Endothelial cell of umbilical vein (primary cell): Measurements from ENCODE around the gene OST4. TPM values are rescaled to one million over a fixed set of nuclear protein-coding genes. Genes with fewer than 3 reads are reported as not detected.
"Not testable (repeated sequence)": the region's sequence is repeated elsewhere in the genome, so short reads cannot be mapped to it uniquely, and the experiment has no call there.

Source experiments
- BruUV-seq: library from RNA; stranded (reverse); fragments of 400-500 nt; replicated peaks from 2 replicates; lab custom pipeline; 2021; lab: Mats Ljungman, UMichigan
- CTCF ChIA-PET: fragments of 300-600, 350-600 bp; sonication (Branson Sonifier 250); formaldehyde crosslinking; loops from one replicate; lab custom pipeline; 2021; ENCODE audit warnings: antibody characterized with exemption, inconsistent platforms; lab: Charles Lee
- POLR2A ChIA-PET: fragments of 300-600, 350-600 bp; sonication (Branson Sonifier 250); formaldehyde crosslinking; loops from one replicate; lab custom pipeline; 2021; ENCODE audit warnings: antibody characterized with exemption, inconsistent platforms; lab: Charles Lee
- DNase-seq: peaks from one replicate; pipeline ENCODE4 v3.0.0-alpha.2; 2011; ENCODE audit warnings: low read depth, low spot score
- FAIRE-seq: peaks from 2 replicates; lab custom pipeline; 2011; peaks lifted over from hg19 to GRCh38; lab: Jason Lieb, UNC
- H2AFZ ChIP-seq: 2 replicates; pipeline ENCODE4 v1.6.0; 2012; ENCODE audit warnings: low read depth, low read length, control low read depth, inconsistent platforms
- H3K27ac ChIP-seq: 2 replicates; pipeline ENCODE4 v1.5.1; 2011; ENCODE audit warnings: low read depth, mild to moderate bottlenecking, control low read depth, low read length, moderate library complexity; ENCODE audit not compliant: insufficient read depth
- H3K27me3 ChIP-seq, 2 experiments: 2 replicates each; pipeline versions ENCODE4 v1.6.0 to v1.6.1; 2011; ENCODE audit warnings: low read length in 2 of 2, mixed read lengths in 1 of 2; ENCODE audit not compliant: control insufficient read depth in 2 of 2, insufficient read depth in 2 of 2
- H3K36me3 ChIP-seq, 2 experiments: 2 replicates in 1 of 2; 3 replicates in 1 of 2; pipeline ENCODE4 v1.5.1; 2011; ENCODE audit warnings: low read length in 2 of 2, mild to moderate bottlenecking in 1 of 2, moderate library complexity in 1 of 2; ENCODE audit not compliant: control insufficient read depth in 2 of 2, insufficient read depth in 2 of 2; ENCODE audit errors: extremely low read depth in 1 of 2
- H3K4me1 ChIP-seq: 3 replicates; pipeline ENCODE4 v1.5.1; 2011; ENCODE audit warnings: mild to moderate bottlenecking, low read length; ENCODE audit not compliant: control insufficient read depth, insufficient read depth; ENCODE audit errors: extremely low read depth
- H3K4me2 ChIP-seq: 2 replicates; pipeline ENCODE4 v1.6.1; 2011; ENCODE audit warnings: low read length, control low read depth, mixed read lengths; ENCODE audit not compliant: insufficient read depth
- H3K4me3 ChIP-seq, 3 experiments: fragments of 200-600 bp in 1 of 3; sonication (generic), shearing (Covaris generic) in 1 of 3; replicated peaks in 1 of 3; 2 replicates each; pipeline ENCODE4 v1.5.1; 2011 to 2016; ENCODE audit warnings: control low read depth in 3 of 3, low read length in 3 of 3, mild to moderate bottlenecking in 2 of 3, inconsistent platforms in 1 of 3, low read depth in 1 of 3, moderate library complexity in 1 of 3; ENCODE audit not compliant: insufficient read depth in 1 of 3
- H3K79me2 ChIP-seq: 2 replicates; pipeline ENCODE4 v1.6.0; 2012; ENCODE audit warnings: low read length, inconsistent platforms; ENCODE audit not compliant: control insufficient read depth, insufficient read depth
- H3K9ac ChIP-seq: replicated peaks from 2 replicates; pipeline ENCODE3; 2011; ENCODE audit warnings: low read length, control low read depth; ENCODE audit not compliant: insufficient read depth; ENCODE audit errors: extremely low read depth
- H3K9me1 ChIP-seq: replicated peaks from 3 replicates; pipeline ENCODE4 v1.6.0; 2011; ENCODE audit warnings: mild to moderate bottlenecking, low read length; ENCODE audit not compliant: control insufficient read depth, insufficient read depth; ENCODE audit errors: extremely low read depth
- H3K9me3 ChIP-seq: replicated peaks from 2 replicates; pipeline ENCODE4 v1.5.1; 2012; ENCODE audit warnings: low read length, inconsistent platforms; ENCODE audit not compliant: control insufficient read depth, insufficient read depth
- H4K20me1 ChIP-seq: replicated peaks from 2 replicates; pipeline ENCODE3; 2011; ENCODE audit warnings: mild to moderate bottlenecking, low read length; ENCODE audit not compliant: control insufficient read depth, insufficient read depth; ENCODE audit errors: extremely low read depth
- JUN ChIP-seq: IDR thresholded peaks from 2 replicates; pipeline ENCODE4 v1.6.1; 2011; ENCODE audit warnings: borderline replicate concordance, low read depth; ENCODE audit not compliant: insufficient read length, insufficient read depth
- POLR2A ChIP-seq: IDR thresholded peaks from 2 replicates; pipeline ENCODE4 v1.6.1; 2012; ENCODE audit warnings: low read depth, mild to moderate bottlenecking, control low read depth, low read length
- dilution Hi-C: fragments of 300-500 bp; cut with MboI; formaldehyde crosslinking; loops from one replicate; pipeline ENCODE4 v1.15.0; 2019; ENCODE audit warnings: low sequenced_read_pairs; ENCODE audit not compliant: extremely low pct_ligation_motif_present
- intact Hi-C: fragments of 100-400 bp; cut with micrococcal nuclease; formaldehyde crosslinking; loops from one replicate; pipeline ENCODE4 v1.10.0; 2022
- polyA plus RNA-seq, 4 experiments: library from polyadenylated mRNA; depleted of rRNA in 3 of 4; stranded (reverse) in 3 of 4; unstranded in 1 of 4; fragments of >200 nt; gene quantifications; 2 replicates each; pipeline versions ENCODE4 v1.2.1 to v1.2.3, GENCODE V29; 2011 to 2012; ENCODE audit warnings: missing spikeins in 1 of 4
- total RNA-seq: library from RNA; stranded (reverse); gene quantifications from 2 replicates; pipeline ENCODE4 v1.2.3, GENCODE V29; 2021

Gene OST4
- total and polyA plus RNA-seq, 2 donors (not counting 3 experiments of a cell fraction or from before 2014, with no cell fraction given) = 415 to 1,189 TPM

DNA sequence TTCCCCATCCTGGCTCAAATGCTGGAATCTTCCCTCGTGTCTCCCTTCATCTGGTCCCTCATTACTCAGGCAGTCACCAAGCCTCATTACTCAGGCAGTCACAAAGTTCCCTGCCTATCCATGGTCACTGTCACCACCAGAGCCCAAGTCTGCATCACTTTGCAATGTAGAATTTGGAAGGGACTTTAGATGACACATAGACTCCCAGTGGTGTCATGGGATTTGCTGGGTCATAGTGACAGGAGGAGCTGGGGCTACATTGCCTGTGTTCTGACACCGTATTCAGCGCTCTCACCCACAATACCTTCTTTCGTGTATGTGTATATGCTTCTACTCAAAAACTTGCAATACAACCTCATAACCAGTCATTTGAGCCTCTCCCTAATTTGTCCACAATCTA, 4.9 kb upstream of the OST4 start:
- H3K36me3 ChIP-seq = no peaks in the 10 kb centered on the region
- H4K20me1 ChIP-seq = no peaks in the 10 kb centered on the region
- ChIA-PET CTCF (interaction anchor here (0.8 to 1.0 kb wide), 2 partner anchors 9 to 115 kb away, joined by 3 to 4 read pairs; no protein-coding TSS in a partner anchor), POLR2A (no interaction called here)
- no peak overlapping the region for H2AFZ ChIP-seq
- no peak overlapping the region for H3K4me3 ChIP-seq
- H3K9me1 ChIP-seq = no peaks in the 10 kb centered on the region
- no peaks in the 10 kb centered on the region for H3K9me3 ChIP-seq
- intact Hi-C loops = no loop called here
- FAIRE-seq (no peak), DNase-seq (no peak)
- no TSS peak for BruUV-seq
- H3K4me1 ChIP-seq = peaks cover 7% of the 10 kb centered on the region
- no peak overlapping the region for H3K27ac ChIP-seq
- H3K4me2 ChIP-seq = no peak overlapping the region
- dilution Hi-C loops = no loop called here
- TF ChIP-seq JUN (no peak), POLR2A (no peak)
- H3K27me3 ChIP-seq = no peaks in the 10 kb centered on the region
- no peak overlapping the region for H3K9ac ChIP-seq
- H3K79me2 ChIP-seq = peaks cover under 1% of the 10 kb centered on the region

DNA sequence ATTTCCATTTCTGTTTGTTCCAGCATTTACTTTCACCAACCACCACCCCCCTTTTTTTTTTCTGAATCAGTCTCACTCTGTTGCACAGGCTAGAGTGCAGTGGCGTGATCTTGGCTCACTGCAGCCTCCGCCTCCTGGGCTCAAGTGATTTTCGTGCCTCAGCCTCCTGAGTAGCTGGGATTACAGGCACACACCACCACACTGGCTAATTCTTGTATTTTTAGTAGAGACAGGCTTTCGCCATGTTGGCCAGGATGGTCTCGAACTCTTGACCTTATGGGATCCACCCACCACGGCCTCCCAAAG, 4.1 kb upstream of the OST4 start:
- POLR2A ChIA-PET = interaction anchor here (0.5 kb wide), 1 partner anchor 12 kb away, joined by 7 read pairs; no protein-coding TSS in a partner anchor
- FAIRE-seq, H3K27ac ChIP-seq, BruUV-seq, H3K9ac ChIP-seq, H3K27me3 ChIP-seq, H3K4me1 ChIP-seq, H3K36me3 ChIP-seq, H3K4me3 ChIP-seq, H3K9me3 ChIP-seq, DNase-seq, H3K4me2 ChIP-seq, CTCF ChIA-PET, H4K20me1 ChIP-seq, dilution Hi-C loops, H3K9me1 ChIP-seq, H2AFZ ChIP-seq, H3K79me2 ChIP-seq, intact Hi-C loops: not testable (repeated sequence)
